Caco-2 (cell line): ENCODE data around the gene CMTM7. TPM values are rescaled to one million over a fixed set of nuclear protein-coding genes. Genes with fewer than 3 reads are reported as not detected.

Experiments used
- BruUV-seq: library from RNA; stranded (reverse); fragments of 400-500 nt; replicated peaks from 2 replicates; lab custom pipeline; 2021; lab: Mats Ljungman, UMichigan
- CTCF ChIA-PET: fragments of 300-600 bp; sonication (Branson Sonifier 250); formaldehyde crosslinking; loops from one replicate; lab custom pipeline; 2022; ENCODE audit warnings: antibody characterized with exemption; lab: Charles Lee
- POLR2A ChIA-PET: fragments of 300-600 bp; sonication (Branson Sonifier 250); formaldehyde crosslinking; loops from one replicate; lab custom pipeline; 2022; ENCODE audit warnings: antibody characterized with exemption; lab: Charles Lee
- DNase-seq, 2 experiments: peaks; one replicate each; pipeline versions ENCODE4 v3.0.0 to v3.0.0-alpha.2; 2020 to 2022
- H3K27me3 ChIP-seq: replicated peaks from 2 replicates; pipeline ENCODE4 v1.6.0; 2011; ENCODE audit warnings: low read length; ENCODE audit not compliant: control insufficient read depth, insufficient read depth
- H3K36me3 ChIP-seq: 2 replicates; pipeline ENCODE4 v1.5.1; 2011; ENCODE audit warnings: low read length; ENCODE audit not compliant: control insufficient read depth, insufficient read depth
- H3K4me1 ChIP-seq: fragments of 250-450 bp; sonication (Bioruptor Pico); 2 replicates; pipeline ENCODE4 v1.5.1; 2020; ENCODE audit warnings: mild to moderate bottlenecking
- H3K4me3 ChIP-seq: 2 replicates; pipeline ENCODE4 v1.5.1; 2011; ENCODE audit warnings: low read depth, mild to moderate bottlenecking, control low read depth, low read length
- H3K9me3 ChIP-seq: fragments of 250-450 bp; sonication (Bioruptor Pico); 2 replicates; pipeline ENCODE4 v1.5.1; 2020; ENCODE audit warnings: mild to moderate bottlenecking, moderate library complexity
- H3K27ac Mint-ChIP-seq: one replicate; pipeline ENCODE4 v1.8.0; 2022; ENCODE audit warnings: mixed read lengths; ENCODE audit not compliant: unreplicated experiment
- H3K27me3 Mint-ChIP-seq: one replicate; pipeline ENCODE4 v1.8.0; 2022; ENCODE audit warnings: mixed read lengths; ENCODE audit not compliant: insufficient read depth, unreplicated experiment
- H3K36me3 Mint-ChIP-seq: one replicate; pipeline ENCODE4 v1.8.0; 2022; ENCODE audit warnings: mild to moderate bottlenecking, mixed read lengths; ENCODE audit not compliant: insufficient read depth, unreplicated experiment
- H3K4me1 Mint-ChIP-seq: one replicate; pipeline ENCODE4 v1.8.0; 2022; ENCODE audit warnings: low read depth, mixed read lengths; ENCODE audit not compliant: unreplicated experiment
- H3K4me3 Mint-ChIP-seq: one replicate; pipeline ENCODE4 v1.8.0; 2022; ENCODE audit warnings: mild to moderate bottlenecking, moderate library complexity, mixed read lengths; ENCODE audit not compliant: unreplicated experiment
- H3K9me3 Mint-ChIP-seq: one replicate; pipeline ENCODE4 v1.8.0; 2022; ENCODE audit warnings: mixed read lengths; ENCODE audit not compliant: unreplicated experiment
- intact Hi-C: fragments of 100-400 bp; cut with micrococcal nuclease; formaldehyde crosslinking; loops from one replicate; pipeline ENCODE4 v1.10.0; 2022; ENCODE audit not compliant: unreplicated experiment
- total RNA-seq: library from RNA; stranded (reverse); gene quantifications from 2 replicates; pipeline ENCODE4 v1.2.3, GENCODE V29; 2022
- TF ChIP-seq, protein P1 (sequence below), 2 experiments: fragments of 200-600 bp in 1 of 2; IDR thresholded peaks; 1 replicate in 1 of 2; 2 replicates in 1 of 2; pipeline versions ENCODE4 v1.5.1 to v1.8.0; 2011 to 2022; ENCODE audit warnings: antibody characterized with exemption in 1 of 2, control low read depth in 1 of 2, inconsistent platforms in 1 of 2, low read depth in 1 of 2, low read length in 1 of 2, mild to moderate bottlenecking in 1 of 2, moderate library complexity in 1 of 2; ENCODE audit not compliant: insufficient read depth in 1 of 2, severe bottlenecking in 1 of 2, unreplicated experiment in 1 of 2

The CMTM7 gene
- total RNA-seq, 1 experiment from 2014 or later: 27.0 TPM

DNA sequence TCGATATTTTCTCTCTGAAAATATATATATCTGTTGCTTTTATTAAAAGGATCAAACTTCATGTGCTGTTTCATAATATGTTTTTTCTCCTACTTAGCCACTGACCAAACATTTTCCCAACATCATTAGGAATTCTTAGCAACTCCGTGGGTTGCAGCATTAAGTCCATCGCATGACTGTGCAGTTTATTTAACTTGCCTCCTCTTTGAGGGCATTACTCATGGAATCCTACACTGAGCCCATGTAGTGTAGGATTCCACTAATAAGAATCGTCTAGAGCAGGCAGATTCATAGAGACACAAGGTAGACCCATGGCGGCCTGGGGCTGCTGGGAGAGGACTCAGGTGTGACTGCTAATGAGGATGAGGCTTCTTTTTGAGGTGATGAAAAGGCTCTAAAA, 61.7 kb downstream of the CMTM7 start:
- H3K27me3 ChIP-seq: no peaks in the 10 kb centered on the region
- no peak overlapping the region for H3K4me3 Mint-ChIP-seq
- no peak for DNase-seq
- no peaks in the 10 kb centered on the region for H3K4me1 ChIP-seq
- H3K9me3 Mint-ChIP-seq: no peaks in the 10 kb centered on the region
- peaks cover 30% of the 10 kb centered on the region for H3K36me3 Mint-ChIP-seq
- CTCF ChIA-PET: no interaction called here
- TF ChIP-seq, protein P1, sequence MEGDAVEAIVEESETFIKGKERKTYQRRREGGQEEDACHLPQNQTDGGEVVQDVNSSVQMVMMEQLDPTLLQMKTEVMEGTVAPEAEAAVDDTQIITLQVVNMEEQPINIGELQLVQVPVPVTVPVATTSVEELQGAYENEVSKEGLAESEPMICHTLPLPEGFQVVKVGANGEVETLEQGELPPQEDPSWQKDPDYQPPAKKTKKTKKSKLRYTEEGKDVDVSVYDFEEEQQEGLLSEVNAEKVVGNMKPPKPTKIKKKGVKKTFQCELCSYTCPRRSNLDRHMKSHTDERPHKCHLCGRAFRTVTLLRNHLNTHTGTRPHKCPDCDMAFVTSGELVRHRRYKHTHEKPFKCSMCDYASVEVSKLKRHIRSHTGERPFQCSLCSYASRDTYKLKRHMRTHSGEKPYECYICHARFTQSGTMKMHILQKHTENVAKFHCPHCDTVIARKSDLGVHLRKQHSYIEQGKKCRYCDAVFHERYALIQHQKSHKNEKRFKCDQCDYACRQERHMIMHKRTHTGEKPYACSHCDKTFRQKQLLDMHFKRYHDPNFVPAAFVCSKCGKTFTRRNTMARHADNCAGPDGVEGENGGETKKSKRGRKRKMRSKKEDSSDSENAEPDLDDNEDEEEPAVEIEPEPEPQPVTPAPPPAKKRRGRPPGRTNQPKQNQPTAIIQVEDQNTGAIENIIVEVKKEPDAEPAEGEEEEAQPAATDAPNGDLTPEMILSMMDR (IDR thresholded peaks at IDR 0.05; ENCODE audit: insufficient read depth in 1 of 2, low read depth in 1 of 2, low read length in 1 of 2, severe bottlenecking in 1 of 2, unreplicated experiment in 1 of 2): no peak
- H3K9me3 ChIP-seq: no peaks in the 10 kb centered on the region
- no peak overlapping the region for H3K4me3 ChIP-seq
- no peaks in the 10 kb centered on the region for H3K4me1 Mint-ChIP-seq
- intact Hi-C loops: no loop called here
- H3K27me3 Mint-ChIP-seq: no peaks in the 10 kb centered on the region
- BruUV-seq: no TSS peak
- POLR2A ChIA-PET: no interaction called here
- H3K36me3 ChIP-seq: peaks cover 1% of the 10 kb centered on the region; the same call in 1 of the 2 replicates
- no peak overlapping the region for H3K27ac Mint-ChIP-seq

DNA sequence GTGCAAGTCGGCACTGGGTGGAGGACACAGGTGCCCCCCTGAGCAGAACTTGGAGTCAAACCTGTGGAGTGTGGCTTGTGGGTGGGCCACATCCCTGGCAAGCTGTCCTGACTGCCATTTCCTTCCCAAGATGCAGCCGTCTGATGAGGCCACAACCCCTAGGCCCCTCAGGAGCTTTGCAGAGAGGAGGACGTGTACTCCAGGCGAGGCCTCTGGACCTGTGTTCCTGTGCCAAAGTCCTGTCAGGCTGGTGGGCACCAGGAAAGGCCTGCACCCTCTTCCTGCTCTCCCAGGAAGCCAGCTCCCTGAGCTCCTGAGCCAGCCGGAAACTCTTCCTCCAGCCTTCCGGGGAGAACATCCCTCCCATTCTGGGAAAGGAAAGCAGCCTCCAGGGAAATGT, 62.5 kb downstream of the CMTM7 start:
- H3K9me3 ChIP-seq: no peaks in the 10 kb centered on the region
- no peaks in the 10 kb centered on the region for H3K9me3 Mint-ChIP-seq
- H3K36me3 Mint-ChIP-seq: peaks cover 30% of the 10 kb centered on the region
- ChIA-PET CTCF (no interaction called here), POLR2A (no interaction called here)
- no peaks in the 10 kb centered on the region for H3K27me3 ChIP-seq
- intact Hi-C loops: no loop called here
- TF ChIP-seq, protein P1 (IDR thresholded peaks at IDR 0.05; ENCODE audit: insufficient read depth in 1 of 2, low read depth in 1 of 2, low read length in 1 of 2, severe bottlenecking in 1 of 2, unreplicated experiment in 1 of 2): no peak
- no peaks in the 10 kb centered on the region for H3K4me1 Mint-ChIP-seq
- no peak overlapping the region for H3K27ac Mint-ChIP-seq
- no peak overlapping the region for H3K4me3 ChIP-seq
- no peaks in the 10 kb centered on the region for H3K4me1 ChIP-seq
- H3K4me3 Mint-ChIP-seq: no peak overlapping the region
- no peaks in the 10 kb centered on the region for H3K27me3 Mint-ChIP-seq
- DNase-seq: no peak
- BruUV-seq: no TSS peak
- peaks cover 1% of the 10 kb centered on the region; the same call in 1 of the 2 replicates for H3K36me3 ChIP-seq

DNA sequence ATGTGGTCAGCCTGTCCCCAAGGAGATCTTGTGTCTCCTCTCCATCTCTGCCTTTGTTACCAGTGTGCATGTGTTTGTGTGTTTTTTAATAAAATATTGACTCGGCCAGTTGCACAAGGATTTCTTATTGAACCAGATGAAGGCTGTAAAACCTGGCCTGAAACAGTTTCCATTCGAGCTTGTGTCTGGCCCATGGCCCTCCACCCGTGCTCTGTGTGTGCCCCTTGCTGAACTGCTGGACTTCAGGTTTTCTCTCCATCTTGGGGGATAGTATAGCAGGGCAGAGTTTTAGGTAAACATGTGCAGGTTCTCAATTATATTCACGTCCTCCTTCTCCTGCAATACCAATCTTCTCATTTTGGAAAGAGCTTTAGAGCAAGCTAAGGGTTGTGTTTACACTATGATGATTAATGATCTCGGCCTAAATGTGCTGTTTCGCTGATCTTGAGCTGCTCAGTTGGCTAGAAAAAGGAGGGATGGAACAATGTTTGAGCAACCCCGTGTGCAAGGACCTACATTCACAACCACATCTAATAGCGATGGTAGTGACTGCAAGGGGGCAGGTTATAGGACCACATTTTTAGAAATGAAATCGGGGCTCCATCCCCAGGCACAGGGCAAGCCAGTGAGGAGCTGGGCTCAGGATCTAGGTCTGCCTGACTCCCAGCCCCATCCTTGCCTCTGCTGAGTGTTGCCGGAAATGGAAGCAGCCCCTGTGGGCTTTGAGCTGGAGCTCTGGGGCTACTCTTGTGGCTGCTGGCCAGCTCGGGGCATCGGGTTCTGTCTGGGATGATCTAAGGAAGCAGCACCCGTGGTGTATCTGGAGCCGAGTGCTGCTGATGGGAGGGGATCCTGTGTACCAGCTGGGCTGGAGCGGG, 63.3 kb downstream of the CMTM7 start:
- Mint-ChIP-seq H3K27ac (no peak overlapping the region), H3K36me3 (peaks cover 30% of the 10 kb centered on the region), H3K9me3 (no peaks in the 10 kb centered on the region), H3K27me3 (no peaks in the 10 kb centered on the region), H3K4me3 (no peak overlapping the region), H3K4me1 (no peaks in the 10 kb centered on the region)
- H3K27me3 ChIP-seq: no peaks in the 10 kb centered on the region
- TF ChIP-seq, protein P1 (IDR thresholded peaks at IDR 0.05; ENCODE audit: insufficient read depth in 1 of 2, low read depth in 1 of 2, low read length in 1 of 2, severe bottlenecking in 1 of 2, unreplicated experiment in 1 of 2): no peak
- CTCF ChIA-PET: no interaction called here
- no TSS peak for BruUV-seq
- H3K9me3 ChIP-seq: no peaks in the 10 kb centered on the region
- no peak for DNase-seq
- H3K36me3 ChIP-seq: peaks cover 1% of the 10 kb centered on the region; the same call in 1 of the 2 replicates
- H3K4me1 ChIP-seq: no peaks in the 10 kb centered on the region
- no peak overlapping the region for H3K4me3 ChIP-seq
- intact Hi-C loops: no loop called here
- POLR2A ChIA-PET: no interaction called here
